ENCODE data around the gene TANK. TPM values are rescaled to one million over a fixed set of nuclear protein-coding genes. Genes with fewer than 3 reads are reported as not detected.

Gene TANK
- total and polyA plus RNA-seq, 8 donors = 53.7 to 80.3 (median 70.2) TPM

DNA sequence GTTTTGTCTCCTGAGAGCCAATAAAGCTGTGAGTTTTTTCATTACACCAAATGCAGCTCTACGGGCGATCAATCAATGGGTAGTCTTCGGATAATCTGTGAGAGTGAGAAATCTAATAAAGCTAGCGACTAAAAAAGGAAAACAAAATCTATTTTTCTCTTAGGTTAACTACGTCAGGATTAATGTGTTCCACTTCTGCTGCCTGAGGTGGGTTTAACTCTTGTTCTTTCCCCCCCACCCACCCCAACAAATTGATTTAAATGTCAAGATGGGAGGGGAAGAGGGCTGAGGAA is 85.0 kb downstream of the TANK start:
- no peak for ATAC-seq
- no peaks in the 10 kb centered on the region for H3K36me3 ChIP-seq
- no peaks in the 10 kb centered on the region for H3K9me3 ChIP-seq
- intact Hi-C loops (cut with DNase I) = no loop called here
- no peak for DNase-seq
- H3K4me3 ChIP-seq = peak overlapping the region; percentile 23 to 37
- peaks cover 0 to 42% of the 10 kb centered on the region in 2 donors for H3K27me3 ChIP-seq
- TF ChIP-seq CTCF (IDR thresholded peaks at IDR 0.05) = no peak
- H3K4me1 ChIP-seq = peaks cover 0 to 7% of the 10 kb centered on the region in 2 donors
- peak overlapping the region in 1 of 2 donors; percentile 36 for H3K27ac ChIP-seq

- H3K4me3 ChIP-seq = peak overlapping the region in 1 of 2 donors; percentile 37
These were observed 85.4 kb downstream of the TANK start for GRCh38 chr2:161245671-161246070.

DNA sequence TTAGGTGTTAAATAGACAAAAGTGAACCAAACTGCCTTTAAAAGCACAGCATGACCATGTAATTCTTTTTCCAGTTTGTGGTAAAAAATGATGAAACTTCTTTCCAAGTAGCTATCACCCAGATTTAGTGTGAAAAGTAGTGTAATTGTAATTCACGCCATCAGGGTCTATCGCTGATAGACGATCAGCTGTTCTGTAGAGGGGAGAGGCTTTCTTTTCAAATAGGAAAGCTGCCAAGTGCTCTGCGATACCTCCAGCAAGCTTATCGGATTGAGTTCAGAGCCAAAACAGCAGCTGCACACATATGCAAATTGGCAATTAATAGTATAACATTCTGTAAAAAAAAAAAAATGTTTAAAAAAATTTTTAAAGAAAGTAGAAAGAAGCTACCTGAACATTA is 86.1 kb downstream of the TANK start:
- intact Hi-C loops (cut with DNase I) = no loop called here
- Histone ChIP-seq H3K4me3 (no peak overlapping the region), H3K36me3 (no peaks in the 10 kb centered on the region), H3K9me3 (no peaks in the 10 kb centered on the region), H3K27ac (no peak overlapping the region), H3K27me3 (peaks cover 0 to 42% of the 10 kb centered on the region in 2 donors), H3K4me1 (peaks cover 0 to 7% of the 10 kb centered on the region in 2 donors)
- no peak for ATAC-seq
- TF ChIP-seq CTCF (IDR thresholded peaks at IDR 0.05) = no peak
- DNase-seq = no peak

More at GRCh38 chr2:161245671-161246070, 85.4 kb downstream of the TANK start:
- peaks cover 0 to 7% of the 10 kb centered on the region in 2 donors for H3K4me1 ChIP-seq
- ATAC-seq (no peak), DNase-seq (no peak)
- peaks cover 0 to 42% of the 10 kb centered on the region in 2 donors for H3K27me3 ChIP-seq
- H3K36me3 ChIP-seq = no peaks in the 10 kb centered on the region
- intact Hi-C loops (cut with DNase I) = no loop called here
- no peak for TF ChIP-seq CTCF (IDR thresholded peaks at IDR 0.05)
- H3K9me3 ChIP-seq = no peaks in the 10 kb centered on the region
- H3K27ac ChIP-seq = no peak overlapping the region

DNA sequence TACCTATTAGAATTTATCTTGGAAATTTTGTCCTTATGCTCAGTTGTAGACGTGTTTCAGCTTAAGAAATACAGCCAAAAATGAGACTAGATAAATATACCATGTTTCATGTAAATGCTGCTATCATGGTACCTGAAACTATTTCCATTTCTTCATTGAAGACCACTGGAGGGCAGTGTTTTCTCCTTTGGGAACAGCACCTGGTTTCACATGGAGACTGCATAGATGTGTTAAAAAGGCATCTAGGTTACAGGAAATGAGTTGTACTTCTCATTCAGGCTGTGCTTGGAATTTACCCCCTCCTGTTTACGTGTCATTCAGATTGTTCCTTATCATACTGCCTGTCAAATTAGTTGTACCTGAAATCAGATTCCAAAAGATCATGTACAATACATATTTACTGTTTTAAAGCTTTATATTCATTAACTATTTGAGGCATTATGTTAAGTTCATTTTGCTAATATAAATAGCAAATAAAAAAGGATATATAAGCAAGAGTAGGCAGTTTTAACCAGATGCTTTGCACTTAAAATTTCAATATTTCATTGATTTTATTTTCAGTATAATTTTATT is 90.7 kb downstream of the TANK start:
- peak; percentile 18 to 36 for TF ChIP-seq CTCF (IDR thresholded peaks at IDR 0.05)
- Histone ChIP-seq H3K27ac (no peak overlapping the region), H3K4me1 (no peaks in the 10 kb centered on the region), H3K4me3 (no peak overlapping the region), H3K36me3 (no peaks in the 10 kb centered on the region), H3K9me3 (no peaks in the 10 kb centered on the region), H3K27me3 (peaks cover 0 to 18% of the 10 kb centered on the region in 2 donors)
- ATAC-seq (peak; percentile 86), DNase-seq (no peak)
- intact Hi-C loops (cut with DNase I) = no loop called here

- Histone ChIP-seq H3K36me3 (no peaks in the 10 kb centered on the region), H3K27ac (no peak overlapping the region), H3K4me1 (no peaks in the 10 kb centered on the region), H3K4me3 (no peak overlapping the region), H3K9me3 (no peaks in the 10 kb centered on the region), H3K27me3 (no peaks in the 10 kb centered on the region)
- intact Hi-C loops (cut with DNase I) = no loop called here
- no peak for DNase-seq
- no peak for TF ChIP-seq CTCF (IDR thresholded peaks at IDR 0.05)
- no peak for ATAC-seq
These were observed 97.1 kb downstream of the TANK start for GRCh38 chr2:161257123-161257952.

All from left lung (tissue), 10 donors.